Activated T-cell treated with anti-CD3 and anti-CD28 coated beads, Interleukin-2, amount 50 U/mL, for 4 hours (primary cell): Measurements from ENCODE around the gene PEF1. TPM values are rescaled to one million over a fixed set of nuclear protein-coding genes. Genes with fewer than 3 reads are reported as not detected.

Experiments used
- ATAC-seq, 2 donors: fragments of 200-7000 bp; cut with Tn5 transposase; one replicate each; pipeline ENCODE4 v1.10.0; 2021
- DNase-seq: peaks from one replicate; pipeline ENCODE4 v3.0.0-alpha.2; 2020
- H3K27me3 Mint-ChIP-seq: one replicate; pipeline ENCODE4 v1.8.0; 2021; ENCODE audit warnings: low read depth, mixed read lengths
- H3K36me3 Mint-ChIP-seq: one replicate; pipeline ENCODE4 v1.8.0; 2022; ENCODE audit warnings: mixed read lengths; ENCODE audit not compliant: insufficient read depth
- H3K4me1 Mint-ChIP-seq: one replicate; pipeline ENCODE4 v1.8.0; 2021; ENCODE audit warnings: low read depth, mixed read lengths
- H3K4me3 Mint-ChIP-seq: one replicate; pipeline ENCODE4 v1.8.0; 2021; ENCODE audit warnings: mild to moderate bottlenecking, moderate library complexity, mixed read lengths
- H3K9me3 Mint-ChIP-seq: one replicate; pipeline ENCODE4 v1.8.0; 2021; ENCODE audit warnings: mixed read lengths
- total RNA-seq, 3 donors: library from RNA; stranded (reverse); gene quantifications; one replicate each; pipeline ENCODE4 v1.2.1, GENCODE V29; 2021

Gene PEF1
- total RNA-seq, 3 donors from 2014 or later: 67.0 to 73.9 (median 71.5) TPM

DNA sequence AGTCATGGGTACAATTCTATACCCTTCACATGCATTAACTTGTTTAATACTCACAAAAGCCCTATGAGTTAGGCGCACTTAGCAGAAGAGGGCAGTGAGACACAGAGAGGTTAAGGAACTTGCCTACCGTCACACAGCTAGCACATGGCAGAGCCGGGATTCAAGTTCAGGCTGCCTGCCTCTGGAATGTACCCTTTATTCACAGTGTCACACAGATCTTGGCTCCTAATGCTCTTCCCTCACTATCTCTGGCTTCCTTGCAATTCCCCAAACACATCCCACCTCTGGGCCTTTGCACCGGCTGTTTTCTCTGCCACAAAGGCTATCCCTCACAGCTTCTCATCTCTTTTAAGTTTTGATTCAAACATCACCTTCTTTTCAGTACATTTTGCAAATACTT, 34.0 kb upstream of the PEF1 start:
- no peaks in the 10 kb centered on the region for H3K36me3 Mint-ChIP-seq
- H3K27me3 Mint-ChIP-seq: peaks cover 4% of the 10 kb centered on the region
- H3K4me1 Mint-ChIP-seq: no peaks in the 10 kb centered on the region
- no peak for DNase-seq
- ATAC-seq: no peak
- no peak overlapping the region for H3K4me3 Mint-ChIP-seq
- no peaks in the 10 kb centered on the region for H3K9me3 Mint-ChIP-seq

DNA sequence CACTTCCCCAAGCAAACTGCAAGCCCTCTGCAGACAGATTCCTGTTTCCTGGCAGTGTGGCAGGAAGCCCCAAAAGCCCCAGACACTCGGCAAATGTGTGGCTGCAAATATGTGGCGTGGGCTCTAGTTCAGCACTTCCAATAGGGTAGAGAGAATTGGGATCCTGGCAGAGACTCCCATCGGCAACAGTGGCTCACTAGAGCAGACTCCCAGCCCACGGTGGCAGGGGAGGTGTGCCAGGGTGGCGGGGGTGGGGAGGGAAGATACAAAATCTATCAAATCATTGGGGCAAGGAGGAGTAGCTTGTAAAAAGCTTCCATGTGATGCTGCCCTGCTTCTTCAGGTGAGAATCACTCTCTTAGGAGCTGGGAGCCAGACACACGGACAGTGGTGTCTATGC, 33.3 kb upstream of the PEF1 start:
- H3K4me1 Mint-ChIP-seq: no peaks in the 10 kb centered on the region
- no peaks in the 10 kb centered on the region for H3K9me3 Mint-ChIP-seq
- ATAC-seq (no peak), DNase-seq (no peak)
- no peaks in the 10 kb centered on the region for H3K36me3 Mint-ChIP-seq
- peaks cover 5% of the 10 kb centered on the region for H3K27me3 Mint-ChIP-seq
- no peak overlapping the region for H3K4me3 Mint-ChIP-seq

DNA sequence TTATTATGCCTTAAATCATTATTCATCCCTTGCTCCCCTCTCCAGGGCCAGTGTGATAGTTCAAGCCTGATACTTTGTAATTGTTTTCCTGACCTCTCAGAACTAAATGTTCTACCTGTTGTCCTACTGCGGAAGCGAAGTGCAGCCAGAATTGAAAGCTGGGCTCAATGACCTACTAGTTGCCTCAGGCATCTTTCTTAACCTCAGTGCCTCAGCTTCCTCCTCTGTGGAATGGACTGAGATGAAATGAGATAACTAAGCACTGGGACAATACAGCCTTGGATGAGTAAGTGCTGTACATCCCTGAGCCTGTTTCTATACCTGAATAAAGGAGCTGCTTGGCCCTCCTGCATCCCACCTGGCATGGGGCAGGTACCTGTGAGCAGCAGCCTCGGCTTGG, 32.7 kb upstream of the PEF1 start:
- ATAC-seq (no peak), DNase-seq (no peak)
- Mint-ChIP-seq H3K36me3 (no peaks in the 10 kb centered on the region), H3K4me1 (no peaks in the 10 kb centered on the region), H3K4me3 (no peak overlapping the region), H3K27me3 (peaks cover 5% of the 10 kb centered on the region), H3K9me3 (no peaks in the 10 kb centered on the region)

DNA sequence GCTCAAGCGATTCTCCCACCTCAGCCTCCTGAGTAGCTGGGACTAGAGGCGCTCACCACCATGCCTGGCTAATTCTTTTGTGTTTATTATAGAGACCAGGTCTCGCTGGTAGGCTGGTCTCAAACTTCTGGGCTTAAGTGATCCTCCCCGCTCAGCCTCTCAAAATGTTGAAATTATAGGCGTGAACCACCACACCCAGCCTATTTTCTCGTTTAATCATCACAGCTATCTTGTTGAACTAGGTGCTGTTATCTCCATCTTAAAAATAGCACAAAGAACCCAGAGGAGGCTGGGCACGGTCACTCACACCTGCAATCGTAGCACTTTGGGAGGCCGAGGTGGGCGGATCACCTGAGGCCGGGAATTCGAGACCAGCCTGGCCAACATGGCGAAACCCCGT, 31.1 kb upstream of the PEF1 start:
- DNase-seq (no peak), ATAC-seq (no peak)
- H3K4me1 Mint-ChIP-seq: no peaks in the 10 kb centered on the region
- no peaks in the 10 kb centered on the region for H3K36me3 Mint-ChIP-seq
- H3K4me3 Mint-ChIP-seq: no peak overlapping the region
- H3K9me3 Mint-ChIP-seq: no peaks in the 10 kb centered on the region
- peaks cover 13% of the 10 kb centered on the region for H3K27me3 Mint-ChIP-seq

DNA sequence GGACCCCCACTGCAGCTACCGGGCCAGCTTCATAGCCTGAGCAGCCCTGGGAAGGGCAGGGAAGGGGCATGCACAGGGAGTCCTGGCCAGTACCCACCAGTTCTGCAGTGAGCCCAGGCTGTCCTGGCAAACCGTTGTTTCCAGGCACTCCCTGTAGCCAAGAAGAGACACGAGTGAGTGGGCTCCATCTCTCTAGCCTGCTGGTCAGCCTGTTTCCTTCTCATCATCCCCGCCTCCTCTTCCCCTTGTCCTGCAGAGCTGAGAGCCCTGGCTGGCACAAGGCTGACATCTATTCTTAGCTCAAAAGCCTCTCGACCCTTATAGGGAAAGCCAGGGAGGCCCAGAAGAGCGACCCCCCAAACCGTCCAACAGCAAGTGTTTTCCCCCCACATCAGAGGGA, 30.5 kb upstream of the PEF1 start:
- Mint-ChIP-seq H3K36me3 (no peaks in the 10 kb centered on the region), H3K27me3 (peaks cover 15% of the 10 kb centered on the region), H3K9me3 (no peaks in the 10 kb centered on the region), H3K4me3 (no peak overlapping the region), H3K4me1 (peaks cover 2% of the 10 kb centered on the region)
- ATAC-seq: no peak
- DNase-seq: no peak

DNA sequence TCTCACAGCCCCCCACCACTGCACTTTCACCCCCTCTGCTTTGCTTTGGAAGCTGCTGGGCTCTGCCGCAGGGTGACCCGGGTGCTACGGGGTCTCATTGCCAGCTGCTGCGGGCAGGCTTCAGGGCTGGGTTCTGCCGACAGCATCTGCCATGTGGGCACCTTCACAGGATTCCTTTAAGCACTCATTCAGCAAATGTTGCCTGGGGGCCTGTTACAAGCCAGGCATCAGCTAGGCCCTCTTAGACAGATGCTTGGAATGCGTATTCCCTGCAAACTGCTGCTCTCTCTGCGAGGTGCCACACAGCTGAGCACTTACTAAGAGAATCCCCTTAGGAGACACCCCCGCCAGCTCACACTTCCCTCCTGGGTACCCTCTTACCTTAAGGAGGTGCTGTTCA, 29.9 kb upstream of the PEF1 start:
- ATAC-seq (no peak), DNase-seq (no peak)
- no peak overlapping the region for H3K4me3 Mint-ChIP-seq
- no peaks in the 10 kb centered on the region for H3K9me3 Mint-ChIP-seq
- peaks cover 5% of the 10 kb centered on the region for H3K4me1 Mint-ChIP-seq
- H3K27me3 Mint-ChIP-seq: peaks cover 19% of the 10 kb centered on the region
- no peaks in the 10 kb centered on the region for H3K36me3 Mint-ChIP-seq

DNA sequence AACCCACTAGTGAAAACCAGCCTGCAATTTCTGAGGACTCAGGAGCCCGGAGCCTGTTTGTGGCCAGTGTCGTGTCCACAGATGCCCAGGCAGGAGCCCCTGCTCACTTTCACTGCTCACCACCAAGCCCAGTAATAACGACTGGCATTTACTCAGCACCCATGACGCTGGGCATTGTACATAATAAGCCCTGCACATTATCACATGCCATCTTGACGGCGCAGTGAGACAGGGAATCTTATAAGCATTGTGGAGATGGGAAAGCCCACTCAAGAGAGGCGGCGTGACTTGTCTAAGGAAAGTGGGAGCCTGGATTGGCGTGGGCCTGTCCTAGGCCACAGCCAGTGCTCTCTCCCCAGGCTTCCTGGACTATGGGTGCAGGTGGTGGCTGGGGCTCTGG, 28.8 kb upstream of the PEF1 start:
- peaks cover 10% of the 10 kb centered on the region for H3K4me1 Mint-ChIP-seq
- H3K27me3 Mint-ChIP-seq: peaks cover 26% of the 10 kb centered on the region
- ATAC-seq: no peak

DNA sequence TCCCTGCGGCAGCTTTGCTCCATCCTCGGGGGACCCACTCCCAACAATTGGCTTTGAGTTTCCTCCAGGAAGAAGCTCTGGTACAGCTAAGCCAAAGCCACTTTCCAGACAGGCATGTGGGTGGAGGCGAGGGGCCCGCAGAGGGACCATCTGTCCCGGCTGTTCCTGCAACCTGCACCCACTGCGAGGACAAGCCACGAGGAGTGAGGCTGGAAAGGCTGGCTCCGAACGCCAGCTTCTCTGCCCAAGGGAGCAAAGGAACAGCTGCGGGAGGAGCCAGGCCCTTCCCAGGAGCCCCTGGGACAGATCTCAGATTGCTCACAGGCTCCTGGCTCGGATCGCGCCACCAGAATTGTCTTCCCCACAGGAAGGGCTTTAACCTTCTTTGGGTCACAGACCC, 28.3 kb upstream of the PEF1 start:
- no peaks in the 10 kb centered on the region for H3K9me3 Mint-ChIP-seq
- DNase-seq (no peak), ATAC-seq (no peak)
- H3K4me1 Mint-ChIP-seq: peaks cover 10% of the 10 kb centered on the region
- H3K27me3 Mint-ChIP-seq: peaks cover 26% of the 10 kb centered on the region
- H3K4me3 Mint-ChIP-seq: no peak overlapping the region
- no peaks in the 10 kb centered on the region for H3K36me3 Mint-ChIP-seq

More for the DNA sequence above, 28.8 kb upstream of the PEF1 start:
- H3K36me3 Mint-ChIP-seq: no peaks in the 10 kb centered on the region
- no peak overlapping the region for H3K4me3 Mint-ChIP-seq
- no peak for DNase-seq
- H3K9me3 Mint-ChIP-seq: no peaks in the 10 kb centered on the region

DNA sequence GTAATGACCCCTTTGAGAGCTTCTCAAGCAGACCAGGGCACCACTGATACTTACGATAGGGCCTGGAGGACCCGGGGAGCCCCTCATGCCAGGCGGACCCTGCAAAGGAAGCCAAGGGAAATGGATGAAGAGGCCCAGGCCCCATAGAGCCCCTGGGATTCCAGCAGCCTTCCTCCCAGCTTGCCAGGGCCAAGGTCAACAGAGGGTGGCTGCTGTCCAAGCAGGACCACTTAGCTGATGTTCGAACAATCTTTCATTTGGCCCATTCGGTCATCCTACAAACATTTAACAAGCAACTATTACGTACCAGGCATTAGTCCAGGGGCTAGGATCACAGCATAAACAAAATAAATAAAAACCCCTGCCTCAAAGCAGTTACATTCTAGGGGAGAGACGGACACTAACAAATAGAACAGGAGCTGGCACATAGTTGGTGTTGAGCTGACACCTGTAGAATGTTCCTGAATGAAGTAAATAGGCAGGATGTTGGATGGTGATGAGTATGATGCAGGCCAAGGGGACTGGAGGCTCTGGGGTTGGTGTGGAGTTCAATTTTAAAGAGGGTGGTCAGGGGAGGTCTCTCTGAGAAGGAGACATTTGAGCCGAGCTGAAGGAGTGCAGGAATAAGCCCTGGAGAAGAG, 27.0 kb upstream of the PEF1 start:
- Mint-ChIP-seq H3K27me3 (peaks cover 26% of the 10 kb centered on the region), H3K9me3 (no peaks in the 10 kb centered on the region), H3K36me3 (no peaks in the 10 kb centered on the region), H3K4me3 (no peak overlapping the region), H3K4me1 (peaks cover 10% of the 10 kb centered on the region)
- ATAC-seq (no peak), DNase-seq (no peak)

DNA sequence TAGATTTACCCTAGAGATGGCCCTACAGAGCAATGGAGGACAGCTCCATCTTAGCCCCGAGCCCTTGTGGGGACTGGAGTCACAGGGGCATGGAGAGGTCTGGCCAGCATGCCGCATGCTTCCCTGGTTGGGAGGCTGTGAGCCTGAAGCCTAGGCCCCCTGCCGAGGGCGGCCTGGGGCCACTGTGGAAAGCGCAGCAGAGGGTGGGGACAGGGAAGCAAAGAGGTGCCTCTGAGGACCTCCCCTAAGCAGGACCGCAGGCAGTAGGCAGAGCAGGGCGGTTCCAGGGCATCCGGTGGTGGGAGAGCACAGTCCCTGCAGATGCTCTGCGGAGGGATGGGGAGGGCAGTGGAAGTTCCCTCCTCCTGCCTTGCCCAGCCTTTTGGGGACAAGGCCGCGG, 26.5 kb upstream of the PEF1 start:
- Mint-ChIP-seq H3K27me3 (peaks cover 26% of the 10 kb centered on the region), H3K4me1 (peaks cover 10% of the 10 kb centered on the region), H3K36me3 (no peaks in the 10 kb centered on the region), H3K9me3 (no peaks in the 10 kb centered on the region), H3K4me3 (no peak overlapping the region)
- DNase-seq (no peak), ATAC-seq (no peak)

DNA sequence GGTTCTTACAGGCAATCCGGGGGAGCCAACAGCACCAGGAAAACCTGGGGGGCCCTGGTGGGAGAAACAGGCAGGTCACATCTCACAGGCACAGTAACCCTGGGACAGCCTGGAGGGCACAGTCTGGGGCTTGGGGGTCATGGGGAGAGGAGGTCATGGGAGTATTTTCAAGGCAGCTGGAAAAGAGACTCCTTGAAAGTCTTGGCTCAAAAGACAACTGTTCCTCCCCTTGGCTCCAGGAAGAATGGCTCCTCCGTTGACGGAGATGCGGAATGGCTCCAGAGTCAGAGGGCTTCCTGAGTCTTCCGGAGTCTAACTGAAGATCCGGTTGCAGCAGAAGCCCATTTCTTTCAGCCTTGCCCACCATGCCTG, 25.9 kb upstream of the PEF1 start:
- Mint-ChIP-seq H3K4me3 (no peak overlapping the region), H3K4me1 (peaks cover 10% of the 10 kb centered on the region), H3K27me3 (peaks cover 26% of the 10 kb centered on the region), H3K36me3 (no peaks in the 10 kb centered on the region), H3K9me3 (no peaks in the 10 kb centered on the region)
- ATAC-seq (no peak), DNase-seq (no peak)

DNA sequence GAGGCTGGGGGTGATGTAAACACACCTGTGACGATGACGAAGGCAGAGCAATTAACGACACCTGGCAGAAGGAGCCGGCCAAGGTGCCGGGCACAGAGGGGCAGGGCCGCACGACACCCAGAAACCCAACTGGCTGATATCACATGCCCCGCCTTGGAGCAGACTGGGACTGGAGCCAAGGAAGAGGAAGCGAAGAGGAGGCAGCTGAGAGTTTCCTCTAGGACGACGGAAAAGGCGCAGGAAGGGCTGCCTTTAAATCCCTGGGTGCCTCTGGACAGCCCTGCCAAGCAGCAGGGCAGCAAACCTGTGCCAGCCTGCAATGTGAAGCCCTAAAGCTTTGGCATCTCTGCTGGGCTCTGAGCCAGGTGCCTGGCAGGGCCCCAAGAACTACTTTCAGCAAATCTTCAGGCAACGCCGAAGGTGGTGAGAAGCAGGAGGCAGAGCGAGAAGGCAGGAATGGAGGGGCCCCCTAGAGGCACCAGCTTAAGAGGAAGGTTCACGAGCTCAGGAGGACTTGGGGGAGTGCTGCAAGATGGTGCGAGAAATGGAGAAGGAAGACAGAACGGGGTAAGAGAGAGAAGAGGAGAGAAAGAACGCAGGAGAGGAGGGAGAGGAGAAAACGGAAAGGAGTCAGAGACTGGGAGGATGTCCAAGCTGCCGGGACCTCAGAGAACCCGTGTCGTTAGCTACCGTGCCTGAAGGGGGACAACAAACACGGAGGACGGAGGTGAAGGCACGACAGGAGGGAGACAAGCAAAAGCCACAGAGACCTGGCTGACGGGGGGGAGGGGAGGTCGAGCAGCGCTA, 25.3 kb upstream of the PEF1 start:
- DNase-seq (peak; percentile 15), ATAC-seq (peak; percentile 52 to 67)
- Mint-ChIP-seq H3K4me1 (peaks cover 10% of the 10 kb centered on the region), H3K4me3 (peak overlapping the region; percentile 46), H3K9me3 (no peaks in the 10 kb centered on the region), H3K27me3 (peaks cover 26% of the 10 kb centered on the region), H3K36me3 (no peaks in the 10 kb centered on the region)

DNA sequence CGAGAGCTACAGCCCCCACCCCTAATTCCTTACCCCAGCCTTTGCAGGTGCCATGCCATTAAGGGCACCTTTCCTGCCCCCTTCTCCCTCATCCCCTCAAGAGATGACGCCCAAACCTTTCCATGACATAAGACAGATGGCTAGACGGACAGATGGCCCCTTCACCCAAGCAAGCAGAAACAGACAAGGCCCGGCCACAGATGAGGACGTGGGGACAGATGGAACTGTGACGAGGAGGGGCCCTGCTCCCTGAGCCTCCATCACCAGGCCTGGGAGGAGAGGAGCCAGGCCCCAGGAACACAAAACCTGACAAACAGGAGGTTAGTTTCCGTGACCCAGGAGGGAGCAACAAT, 24.7 kb upstream of the PEF1 start:
- no peaks in the 10 kb centered on the region for H3K9me3 Mint-ChIP-seq
- no peak overlapping the region for H3K4me3 Mint-ChIP-seq
- ATAC-seq (no peak), DNase-seq (no peak)
- H3K27me3 Mint-ChIP-seq: peaks cover 26% of the 10 kb centered on the region
- peaks cover 10% of the 10 kb centered on the region for H3K4me1 Mint-ChIP-seq
- no peaks in the 10 kb centered on the region for H3K36me3 Mint-ChIP-seq

DNA sequence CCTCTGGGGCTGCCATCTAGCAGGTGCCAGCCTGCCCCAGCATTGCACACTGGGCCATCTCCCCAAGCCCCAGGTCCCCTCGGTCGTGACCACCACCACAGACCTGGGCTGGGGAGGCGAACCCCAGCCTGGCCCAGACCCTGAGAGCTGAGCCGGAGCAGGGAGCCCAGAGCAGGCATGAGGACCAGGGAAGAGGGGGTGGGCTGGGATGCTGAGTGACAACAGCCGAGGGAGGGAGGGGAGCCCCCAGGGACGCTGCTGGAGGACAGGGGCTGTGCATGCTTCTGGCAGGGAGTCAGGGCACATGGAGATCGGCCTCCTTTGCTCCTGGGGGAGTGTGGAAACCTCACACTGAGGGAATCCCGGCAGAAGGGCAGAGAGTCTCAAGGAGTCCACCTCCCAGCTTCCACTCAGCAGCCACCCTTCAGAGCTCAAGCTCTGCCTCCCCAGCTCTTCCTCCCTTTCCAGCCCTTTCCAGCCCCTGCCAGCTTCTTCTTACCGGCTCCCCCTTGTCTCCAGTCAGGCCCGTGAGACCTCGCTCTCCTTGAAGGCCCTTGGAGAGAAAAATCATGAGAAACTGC, 23.7 kb upstream of the PEF1 start:
- Mint-ChIP-seq H3K4me3 (no peak overlapping the region), H3K27me3 (peaks cover 24% of the 10 kb centered on the region), H3K36me3 (no peaks in the 10 kb centered on the region), H3K4me1 (peaks cover 10% of the 10 kb centered on the region), H3K9me3 (no peaks in the 10 kb centered on the region)
- ATAC-seq (no peak), DNase-seq (no peak)
